ENCODE data around the gene MYO1A.

- TF ChIP-seq POLR2A (IDR thresholded peaks at IDR 0.05; ENCODE audit: low read length) = no peak
- no peak for TF ChIP-seq MAX (IDR thresholded peaks at IDR 0.05)
- TF ChIP-seq CTCF (IDR thresholded peaks at IDR 0.05) = no peak
- no peak for TF ChIP-seq BHLHE40 (IDR thresholded peaks at IDR 0.05; ENCODE audit: low read depth, low read length)
- TF ChIP-seq CEBPB (IDR thresholded peaks at IDR 0.05) = no peak
- TF ChIP-seq USF2 (IDR thresholded peaks at IDR 0.05) = no peak
- no peak for TF ChIP-seq REST (IDR thresholded peaks at IDR 0.05)
- no peak for TF ChIP-seq KDM5A (IDR thresholded peaks at IDR 0.05)
- no peak for TF ChIP-seq RAD21 (conservative IDR thresholded peaks at IDR 0.05 in 1 of 2, IDR thresholded peaks at IDR 0.05 in 1 of 2)
- no peak for TF ChIP-seq NR3C1 (IDR thresholded peaks at IDR 0.05)
- TF ChIP-seq ELK1 (IDR thresholded peaks at IDR 0.05; ENCODE audit: low read depth, low read length) = no peak
- no peak for TF ChIP-seq SREBF2 (IDR thresholded peaks at IDR 0.05)
These were observed 66.5 kb downstream of the MYO1A start for GRCh38 chr12:56983386-56983785.
